NCI-H1105 treated with DMSO at 0.1 percent for 48 hours (cell line): ENCODE results near the gene ATXN7L1.

Source experiments
- DNase-seq: peaks from one replicate; lab custom pipeline; 2025; lab: John Stamatoyannopoulos, UW

Gene ATXN7L1

GRCh38 chr7:105648561-105649401 lies 227.6 kb downstream of the ATXN7L1 start:
- DNase-seq, result peak; percentile 97

- peak; percentile 19 for DNase-seq
These were observed 228.8 kb downstream of the ATXN7L1 start for GRCh38 chr7:105647591-105647990.

GRCh38 chr7:105644937-105645336 lies 231.5 kb downstream of the ATXN7L1 start:
- DNase-seq, result no peak

- no peak for DNase-seq
These were observed 232.5 kb downstream of the ATXN7L1 start for GRCh38 chr7:105643851-105644250.

- DNase-seq, result peak; percentile 39
These were observed 233.0 kb downstream of the ATXN7L1 start for GRCh38 chr7:105643384-105643783.

GRCh38 chr7:105642264-105642663 lies 234.1 kb downstream of the ATXN7L1 start:
- DNase-seq, result no peak

- no peak for DNase-seq
These were observed 235.2 kb downstream of the ATXN7L1 start for GRCh38 chr7:105640956-105641810.

GRCh38 chr7:105639667-105640493 lies 236.5 kb downstream of the ATXN7L1 start:
- DNase-seq, result no peak

- DNase-seq, result peak; percentile 31
These were observed 237.4 kb downstream of the ATXN7L1 start for GRCh38 chr7:105638902-105639495.

- no peak for DNase-seq
These were observed 238.1 kb downstream of the ATXN7L1 start for GRCh38 chr7:105638334-105638733.

- peak; percentile 40 for DNase-seq
These were observed 238.6 kb downstream of the ATXN7L1 start for GRCh38 chr7:105637755-105638154.

GRCh38 chr7:105636982-105637381 lies 239.4 kb downstream of the ATXN7L1 start:
- DNase-seq, result no peak

- DNase-seq, result no peak
These were observed 241.2 kb downstream of the ATXN7L1 start for GRCh38 chr7:105635197-105635596.

GRCh38 chr7:105625986-105626385 lies 250.4 kb downstream of the ATXN7L1 start:
- no peak for DNase-seq

GRCh38 chr7:105623906-105624305 lies 252.5 kb downstream of the ATXN7L1 start:
- DNase-seq, result no peak

- no peak for DNase-seq
These were observed 253.0 kb downstream of the ATXN7L1 start for GRCh38 chr7:105623378-105623777.

- no peak for DNase-seq
These were observed 254.2 kb downstream of the ATXN7L1 start for GRCh38 chr7:105622106-105622731.

GRCh38 chr7:105621617-105622016 lies 254.8 kb downstream of the ATXN7L1 start:
- no peak for DNase-seq

GRCh38 chr7:105621176-105621575 lies 255.2 kb downstream of the ATXN7L1 start:
- no peak for DNase-seq

- no peak for DNase-seq
These were observed 256.8 kb downstream of the ATXN7L1 start for GRCh38 chr7:105619590-105619989.

- DNase-seq, result no peak
These were observed 258.4 kb downstream of the ATXN7L1 start for GRCh38 chr7:105618016-105618296.
